Measurements from ENCODE around the gene TCF7. TPM values are rescaled to one million over a fixed set of nuclear protein-coding genes. Genes with fewer than 3 reads are reported as not detected.

TCF7 gene
- total RNA-seq, result 0.09 and 0.11 TPM in 2 replicates

DNA sequence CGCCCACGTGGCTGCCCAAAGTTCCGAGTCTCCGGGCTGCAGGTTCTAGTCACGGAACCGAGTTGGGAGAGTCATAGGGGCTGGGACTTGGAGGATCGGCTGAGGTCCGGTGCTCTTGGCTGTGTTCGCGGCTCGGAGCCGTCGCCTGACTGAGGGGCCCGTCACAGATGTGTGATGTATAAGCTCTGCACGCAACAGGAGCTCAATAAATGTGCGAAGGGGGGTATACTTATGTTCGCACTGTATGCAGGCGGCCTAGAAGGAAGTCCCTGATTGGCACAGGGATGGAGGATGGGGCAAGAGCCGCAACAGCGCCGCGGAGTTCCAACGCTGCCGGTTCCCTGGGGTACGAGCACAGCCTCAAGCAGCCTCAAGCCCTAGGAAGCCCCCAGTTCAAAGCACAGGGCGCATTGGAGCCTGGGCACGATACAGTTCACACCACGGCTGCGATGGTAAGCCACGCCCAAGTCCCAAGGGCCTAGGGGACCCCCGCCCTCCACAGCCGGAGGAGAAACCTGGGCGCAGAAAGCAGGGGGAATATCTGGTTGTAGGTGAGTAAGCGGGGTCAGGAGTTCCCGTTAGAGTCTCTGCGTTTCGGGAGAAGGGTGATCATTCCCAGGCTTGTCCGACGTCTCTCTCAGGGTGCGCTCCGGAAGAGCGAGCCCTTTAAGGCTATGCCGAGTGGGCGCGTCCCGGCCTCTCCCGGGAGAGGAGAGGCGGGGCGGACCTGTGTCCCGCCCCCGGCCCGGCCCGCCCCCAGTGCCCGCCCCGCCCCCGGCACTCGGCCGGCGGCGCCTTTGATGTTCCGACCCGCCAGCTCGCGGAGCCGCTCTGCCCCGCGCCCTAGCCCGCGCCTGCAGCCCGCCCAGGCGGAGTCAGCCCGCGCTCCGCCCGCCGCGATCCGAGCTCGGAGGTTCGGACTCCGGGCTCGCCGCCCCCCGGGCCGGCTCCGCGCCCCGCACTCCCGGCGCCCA lies at the start of gene TCF7:
Gene TCF7, plus strand, starts transcription at position 780 of the 974 bp plus-strand sequence. CDS start 226 bp downstream, outside the sequence.

DNA sequence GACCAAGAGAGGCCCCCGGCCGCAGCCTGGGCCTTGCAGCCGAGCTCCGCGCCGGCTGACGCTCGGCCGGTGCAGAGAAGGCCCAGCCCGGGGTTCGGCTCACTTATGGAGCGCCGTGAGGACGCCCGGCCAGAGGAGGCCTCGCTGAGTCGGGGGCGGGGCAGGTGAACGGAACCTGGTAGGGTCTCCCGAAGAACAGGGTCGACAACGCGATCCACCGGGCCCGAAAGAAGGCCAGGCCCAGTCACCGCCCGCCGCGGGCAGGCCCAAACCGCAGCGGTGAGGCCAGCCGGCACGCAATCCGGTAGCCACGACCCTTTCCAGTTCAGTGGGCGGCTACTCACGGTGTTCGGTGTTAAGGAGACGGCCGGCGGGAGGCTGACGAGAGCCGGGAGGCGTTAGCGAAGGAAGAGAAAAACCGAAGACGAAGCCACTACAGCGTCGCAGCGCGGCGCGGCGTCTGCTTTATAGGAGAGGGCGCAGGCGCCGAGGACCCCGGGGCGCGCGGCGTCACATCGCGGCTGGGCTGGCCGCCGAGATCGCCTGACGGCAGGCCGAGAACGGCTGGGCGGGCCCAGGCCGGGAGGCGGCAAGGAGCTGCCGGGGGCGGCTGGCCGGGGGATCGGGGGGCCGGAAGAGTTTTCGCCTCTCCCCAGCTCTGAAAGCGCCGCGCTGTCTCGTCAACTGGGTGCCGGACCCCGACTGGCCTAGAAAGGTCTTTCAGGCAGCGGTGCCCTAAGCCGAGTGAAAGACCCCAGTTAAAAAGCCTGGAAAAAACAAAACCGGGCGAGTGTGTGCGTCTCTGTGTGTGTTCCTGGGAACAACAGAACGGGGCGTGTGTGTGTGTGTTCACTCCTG lies 62.3 kb downstream of the TCF7 start, which contains the start of gene SKP1:
Gene SKP1, minus strand, starts transcription at position 440 of the 858 bp plus-strand sequence. CDS start 2,928 bp downstream, outside the sequence.

Other genes with a start within 250 kb of the TCF7 start
- 24.9 and 29.6 TPM in 2 replicates for gene C5orf15, start 146.1 kb upstream of the TCF7 start, total RNA-seq
- 182 and 284 TPM in 2 replicates for gene VDAC1, start 109.7 kb upstream of the TCF7 start, total RNA-seq
- 166 and 255 TPM in 2 replicates for gene SKP1, start 62.3 kb downstream of the TCF7 start, total RNA-seq
- 53.3 and 59.3 TPM in 2 replicates for gene PPP2CA, start 111.4 kb downstream of the TCF7 start, total RNA-seq

All from dermis lymphatic vessel endothelial cell (primary cell).